SU-DHL-6 (cell line): ENCODE data around the gene MNAT1.
A peak's percentile ranks its signal among the peaks of the same experiment; 100 is the strongest.

Experiments
- H2AFZ ChIP-seq: fragments of 200-600 bp; sonication (generic); 2 replicates; pipeline ENCODE4 v1.6.1; 2014; ENCODE audit warnings: low read depth, mild to moderate bottlenecking, moderate library complexity, mixed read lengths, antibody characterized with exemption, low read length; ENCODE audit not compliant: severe bottlenecking
- H3F3A ChIP-seq: fragments of 200-600 bp; shearing (Covaris generic); 2 replicates; pipeline ENCODE4 v1.6.0; 2016; ENCODE audit warnings: antibody characterized with exemption, mild to moderate bottlenecking; ENCODE audit not compliant: insufficient read depth
- H3K27ac ChIP-seq: fragments of 200-600 bp; sonication (generic); 2 replicates; pipeline ENCODE4 v1.5.1; 2016; ENCODE audit warnings: low read depth, mild to moderate bottlenecking, low read length, moderate library complexity, mixed read lengths
- H3K27me3 ChIP-seq: fragments of 200-600 bp; sonication (generic), shearing (Covaris generic); 2 replicates; pipeline ENCODE4 v1.6.0; 2014; ENCODE audit warnings: mild to moderate bottlenecking, low read length
- H3K36me3 ChIP-seq: fragments of 200-600 bp; sonication (generic); 2 replicates; pipeline ENCODE4 v1.6.1; 2014; ENCODE audit warnings: mild to moderate bottlenecking, low read length, mixed read lengths
- H3K4me2 ChIP-seq: fragments of 300-600, 200-600 bp; shearing (Covaris generic), sonication (generic); 2 replicates; pipeline ENCODE4 v1.6.0; 2014; ENCODE audit warnings: low read length, low read depth, mild to moderate bottlenecking; ENCODE audit not compliant: poor library complexity, severe bottlenecking
- H3K4me3 ChIP-seq: fragments of 200-600 bp; sonication (generic); 2 replicates; pipeline ENCODE4 v1.5.1; 2014; ENCODE audit warnings: antibody characterized with exemption, low read length, mild to moderate bottlenecking, mixed read lengths; ENCODE audit not compliant: insufficient read depth, poor library complexity, severe bottlenecking
- H3K79me2 ChIP-seq: fragments of 200-600 bp; sonication (generic); 2 replicates; pipeline ENCODE4 v1.6.1; 2014; ENCODE audit warnings: mild to moderate bottlenecking, low read length, moderate library complexity; ENCODE audit not compliant: insufficient read depth
- H3K9ac ChIP-seq: fragments of 200-600 bp; sonication (generic); 2 replicates; pipeline ENCODE4 v1.7.0; 2014; ENCODE audit warnings: mild to moderate bottlenecking, low read length
- H3K9me2 ChIP-seq: fragments of 200-600 bp; sonication (generic); replicated peaks from 2 replicates; pipeline ENCODE4 v1.6.1; 2014; ENCODE audit warnings: low read length; ENCODE audit not compliant: insufficient read depth
- H3K9me3 ChIP-seq: fragments of 200-600 bp; sonication (generic); 2 replicates; pipeline ENCODE4 v1.6.1; 2014; ENCODE audit warnings: low read length, mixed read lengths; ENCODE audit not compliant: insufficient read depth
- H4K20me1 ChIP-seq: fragments of 200-600 bp; sonication (generic); 2 replicates; pipeline ENCODE4 v1.6.1; 2014; ENCODE audit warnings: low read depth, mild to moderate bottlenecking, antibody characterized with exemption, low read length, moderate library complexity, mixed read lengths
- CTCF ChIP-seq: fragments of 200-600 bp; sonication (generic); IDR thresholded peaks from one replicate; pipeline ENCODE4 v1.5.1; 2017; ENCODE audit warnings: antibody characterized with exemption, mild to moderate bottlenecking, low read length, moderate library complexity; ENCODE audit not compliant: insufficient read depth, poor library complexity, severe bottlenecking
- EZH2phosphoT487 ChIP-seq: fragments of 200-600 bp; sonication (generic), shearing (Covaris generic); conservative IDR thresholded peaks from 2 replicates; pipeline ENCODE4 v1.6.1; 2018; ENCODE audit warnings: mild to moderate bottlenecking, antibody characterized with exemption, low read length, moderate library complexity, mixed read lengths

Gene MNAT1

GRCh38 chr14:60815371-60815770, 80.8 kb downstream of the MNAT1 start:
- Histone ChIP-seq H3K9me3 (no peaks in the 10 kb centered on the region), H3K9ac (no peak overlapping the region), H3K27ac (no peak overlapping the region), H3K36me3 (peaks cover 25% of the 10 kb centered on the region), H3K4me3 (no peak overlapping the region), H3F3A (peaks cover 6% of the 10 kb centered on the region), H3K4me2 (peak overlapping the region; percentile 21), H2AFZ (peak overlapping the region; percentile 56), H4K20me1 (no peaks in the 10 kb centered on the region), H3K79me2 (no peaks in the 10 kb centered on the region), H3K27me3 (no peaks in the 10 kb centered on the region), H3K9me2 (no peaks in the 10 kb centered on the region)
- TF ChIP-seq EZH2phosphoT487 (no peak), CTCF (no peak)

- Histone ChIP-seq H3F3A (peaks cover 6% of the 10 kb centered on the region), H3K27me3 (no peaks in the 10 kb centered on the region), H3K79me2 (no peaks in the 10 kb centered on the region), H3K36me3 (peaks cover 23% of the 10 kb centered on the region), H3K9me2 (no peaks in the 10 kb centered on the region), H3K4me2 (peak overlapping the region; percentile 29), H3K4me3 (no peak overlapping the region), H4K20me1 (no peaks in the 10 kb centered on the region), H3K27ac (peak overlapping the region; percentile 17; the same call in 1 of the 2 replicates), H2AFZ (no peak overlapping the region), H3K9ac (no peak overlapping the region), H3K9me3 (no peaks in the 10 kb centered on the region)
- no peak for TF ChIP-seq CTCF
- TF ChIP-seq EZH2phosphoT487: no peak
Measured at GRCh38 chr14:60817113-60817512, 82.6 kb downstream of the MNAT1 start.

- no peak for TF ChIP-seq EZH2phosphoT487
- TF ChIP-seq CTCF: no peak
- no peaks in the 10 kb centered on the region for H3K9me2 ChIP-seq
- H3K4me2 ChIP-seq: no peak overlapping the region
Measured at GRCh38 chr14:60819575-60819974, 85.0 kb downstream of the MNAT1 start.

GRCh38 chr14:60838601-60839000, 104.0 kb downstream of the MNAT1 start:
- no peak overlapping the region for H2AFZ ChIP-seq
- no peak for TF ChIP-seq EZH2phosphoT487
- no peak overlapping the region for H3K9ac ChIP-seq
- H3K4me2 ChIP-seq: no peak overlapping the region
- H3K9me2 ChIP-seq: no peaks in the 10 kb centered on the region
- H3K4me3 ChIP-seq: no peak overlapping the region
- H3K36me3 ChIP-seq: no peaks in the 10 kb centered on the region
- no peak overlapping the region for H3K27ac ChIP-seq
- no peaks in the 10 kb centered on the region for H3F3A ChIP-seq
- H3K9me3 ChIP-seq: no peaks in the 10 kb centered on the region
- no peaks in the 10 kb centered on the region for H3K27me3 ChIP-seq
- no peaks in the 10 kb centered on the region for H4K20me1 ChIP-seq
- no peaks in the 10 kb centered on the region for H3K79me2 ChIP-seq

More at GRCh38 chr14:60819575-60819974, 85.0 kb downstream of the MNAT1 start:
- H4K20me1 ChIP-seq: no peaks in the 10 kb centered on the region
- H3K36me3 ChIP-seq: peaks cover 17% of the 10 kb centered on the region
- H3F3A ChIP-seq: peaks cover 2% of the 10 kb centered on the region
- no peak overlapping the region for H3K4me3 ChIP-seq
- no peaks in the 10 kb centered on the region for H3K27me3 ChIP-seq
- no peaks in the 10 kb centered on the region for H3K79me2 ChIP-seq
- H3K27ac ChIP-seq: no peak overlapping the region
- H3K9me3 ChIP-seq: no peaks in the 10 kb centered on the region
- no peak overlapping the region for H3K9ac ChIP-seq
- H2AFZ ChIP-seq: no peak overlapping the region
